ENCODE measurements around the gene PVR. TPM values are rescaled to one million over a fixed set of nuclear protein-coding genes. Genes with fewer than 3 reads are reported as not detected.

The PVR gene
- total RNA-seq, 3 donors from 2014 or later: 8.5 to 30.2 (median 22.0) TPM

GRCh38 chr19:44694184-44694579, 50.5 kb downstream of the PVR start:
- H3K4me1 ChIP-seq: no peaks in the 10 kb centered on the region

DNA sequence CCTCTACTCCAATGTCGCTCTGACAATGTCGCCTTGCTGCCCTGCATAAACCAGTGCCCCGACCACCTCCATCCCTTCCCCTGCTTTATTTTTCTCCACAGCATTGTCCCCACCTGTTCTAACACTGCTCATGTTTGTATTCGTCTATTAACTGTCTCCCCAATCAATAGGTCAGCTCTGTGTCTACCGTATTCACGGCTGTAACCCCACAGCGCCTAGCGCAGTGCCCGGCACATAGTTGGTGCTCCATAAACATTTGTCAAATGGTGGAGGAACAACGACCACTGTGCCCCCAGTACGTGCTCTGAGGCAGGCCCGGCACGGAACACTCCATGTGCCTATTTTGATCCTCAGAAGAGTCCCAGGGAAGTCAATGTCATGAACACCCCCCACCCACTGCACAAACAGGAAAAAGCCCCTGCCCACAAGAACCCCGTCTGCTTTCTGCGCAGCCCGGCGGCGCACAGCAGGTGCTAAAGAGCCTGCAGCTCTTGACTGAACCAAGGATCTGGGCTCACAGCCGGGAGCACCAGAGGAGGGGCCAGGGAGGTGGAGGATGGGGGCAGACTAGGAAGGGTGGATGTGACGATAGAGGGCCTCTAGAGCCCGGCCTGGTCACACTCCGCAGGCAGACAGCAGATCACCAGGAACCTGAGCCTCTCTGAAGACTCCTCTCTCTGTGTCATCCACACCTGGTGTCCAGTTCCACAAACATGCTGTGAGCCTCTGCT, 53.4 kb downstream of the PVR start:
- Histone ChIP-seq H3K27me3 (no peaks in the 10 kb centered on the region), H3K27ac (no peak overlapping the region), H3K9me3 (no peaks in the 10 kb centered on the region), H3K36me3 (no peaks in the 10 kb centered on the region), H3K4me3 (no peak overlapping the region), H3K4me1 (no peaks in the 10 kb centered on the region)
- intact Hi-C loops (cut with DNase I; ENCODE audit: low total_unique reads): no loop called here
- no peak for TF ChIP-seq POLR2A (IDR thresholded peaks at IDR 0.05)
- no peak for TF ChIP-seq POLR2AphosphoS5 (IDR thresholded peaks at IDR 0.05)
- TF ChIP-seq, protein P1, sequence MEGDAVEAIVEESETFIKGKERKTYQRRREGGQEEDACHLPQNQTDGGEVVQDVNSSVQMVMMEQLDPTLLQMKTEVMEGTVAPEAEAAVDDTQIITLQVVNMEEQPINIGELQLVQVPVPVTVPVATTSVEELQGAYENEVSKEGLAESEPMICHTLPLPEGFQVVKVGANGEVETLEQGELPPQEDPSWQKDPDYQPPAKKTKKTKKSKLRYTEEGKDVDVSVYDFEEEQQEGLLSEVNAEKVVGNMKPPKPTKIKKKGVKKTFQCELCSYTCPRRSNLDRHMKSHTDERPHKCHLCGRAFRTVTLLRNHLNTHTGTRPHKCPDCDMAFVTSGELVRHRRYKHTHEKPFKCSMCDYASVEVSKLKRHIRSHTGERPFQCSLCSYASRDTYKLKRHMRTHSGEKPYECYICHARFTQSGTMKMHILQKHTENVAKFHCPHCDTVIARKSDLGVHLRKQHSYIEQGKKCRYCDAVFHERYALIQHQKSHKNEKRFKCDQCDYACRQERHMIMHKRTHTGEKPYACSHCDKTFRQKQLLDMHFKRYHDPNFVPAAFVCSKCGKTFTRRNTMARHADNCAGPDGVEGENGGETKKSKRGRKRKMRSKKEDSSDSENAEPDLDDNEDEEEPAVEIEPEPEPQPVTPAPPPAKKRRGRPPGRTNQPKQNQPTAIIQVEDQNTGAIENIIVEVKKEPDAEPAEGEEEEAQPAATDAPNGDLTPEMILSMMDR (IDR thresholded peaks at IDR 0.05): no peak
- DNase-seq (ENCODE audit: low spot score in 2 of 2): no peak

More at GRCh38 chr19:44694184-44694579, 50.5 kb downstream of the PVR start:
- intact Hi-C loops (cut with DNase I; ENCODE audit: low total_unique reads): no loop called here
- no peaks in the 10 kb centered on the region for H3K36me3 ChIP-seq
- no peak for DNase-seq (ENCODE audit: low spot score in 2 of 2)
- peak overlapping the region in 1 of 2 donors; percentile 48 for H3K27ac ChIP-seq
- H3K9me3 ChIP-seq: no peaks in the 10 kb centered on the region
- TF ChIP-seq, protein P1 (IDR thresholded peaks at IDR 0.05): no peak
- TF ChIP-seq POLR2A (IDR thresholded peaks at IDR 0.05): no peak
- no peak for TF ChIP-seq POLR2AphosphoS5 (IDR thresholded peaks at IDR 0.05)
- H3K27me3 ChIP-seq: no peaks in the 10 kb centered on the region
- no peak overlapping the region for H3K4me3 ChIP-seq

DNA sequence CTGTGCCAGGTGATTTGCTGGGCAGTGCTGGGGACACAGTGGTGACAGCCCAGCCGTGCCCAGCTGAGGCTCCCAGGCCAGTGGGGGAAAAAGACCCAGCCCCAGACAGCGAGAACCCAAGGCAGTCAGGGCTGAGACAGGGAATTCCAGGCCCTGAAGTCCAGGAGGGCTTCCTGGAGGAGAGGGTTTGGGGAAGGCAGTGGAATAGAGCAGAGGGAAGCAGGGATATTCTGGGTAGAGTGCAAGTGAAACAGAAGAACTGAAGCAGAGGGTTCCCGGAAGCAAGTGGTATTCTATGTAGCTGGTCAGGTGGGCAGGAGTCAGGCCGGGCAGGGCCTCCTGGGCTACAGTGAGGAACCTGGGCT, 53.9 kb downstream of the PVR start:
- H3K27ac ChIP-seq: no peak overlapping the region
- TF ChIP-seq POLR2AphosphoS5 (IDR thresholded peaks at IDR 0.05): no peak
- no peak for TF ChIP-seq POLR2A (IDR thresholded peaks at IDR 0.05)
- TF ChIP-seq, protein P1 (IDR thresholded peaks at IDR 0.05): no peak

DNA sequence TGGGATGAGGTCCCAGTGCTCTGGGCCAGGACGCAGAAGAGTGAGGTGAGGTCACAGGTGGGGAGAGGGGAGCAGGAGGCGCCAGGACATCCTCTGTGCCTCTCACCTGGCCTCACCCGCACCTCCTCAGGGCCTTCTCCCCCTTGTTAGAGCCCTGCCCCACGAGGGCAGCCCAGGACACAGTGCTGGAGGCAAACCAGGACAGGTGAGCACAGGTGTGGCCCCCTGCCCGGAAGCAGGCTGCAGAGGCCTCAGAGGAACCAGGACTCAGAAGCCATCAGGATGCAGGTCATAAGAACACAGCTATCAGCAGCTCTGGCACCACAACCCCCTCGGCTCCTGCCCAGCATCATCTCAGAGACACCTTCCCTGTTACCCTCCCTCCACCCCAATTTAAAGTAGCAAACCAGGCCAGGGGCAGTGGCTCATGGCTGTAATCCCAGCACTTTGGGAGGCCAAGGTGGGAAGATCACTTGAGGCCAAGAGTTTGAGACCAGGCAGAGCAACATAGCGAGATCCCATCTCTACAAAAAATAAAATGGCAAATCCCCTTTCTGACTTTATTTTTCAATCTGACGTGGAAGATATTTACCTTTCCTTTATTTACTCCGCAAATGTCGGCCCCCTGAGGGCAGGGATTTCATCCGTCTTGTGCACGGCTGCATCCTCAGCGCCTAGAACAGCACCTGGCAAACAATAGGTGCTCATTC, 54.9 kb downstream of the PVR start, which contains the start of gene CEACAM16:
Gene CEACAM16, plus strand, starts transcription at position 660 of the 710 bp plus-strand sequence. CDS start 2,306 bp downstream, outside the sequence.
- H3K36me3 ChIP-seq: no peaks in the 10 kb centered on the region
- TF ChIP-seq, protein P1 (IDR thresholded peaks at IDR 0.05): no peak
- TF ChIP-seq POLR2AphosphoS5 (IDR thresholded peaks at IDR 0.05): no peak

More for the DNA sequence above, 53.9 kb downstream of the PVR start:
- no peak for DNase-seq (ENCODE audit: low spot score in 2 of 2)
- no peaks in the 10 kb centered on the region for H3K36me3 ChIP-seq
- no peaks in the 10 kb centered on the region for H3K27me3 ChIP-seq
- no peaks in the 10 kb centered on the region for H3K9me3 ChIP-seq
- no peak overlapping the region for H3K4me3 ChIP-seq
- no peaks in the 10 kb centered on the region for H3K4me1 ChIP-seq
- intact Hi-C loops (cut with DNase I; ENCODE audit: low total_unique reads): no loop called here

GRCh38 chr19:44700547-44700946, 56.8 kb downstream of the PVR start:
- Histone ChIP-seq H3K27me3 (no peaks in the 10 kb centered on the region), H3K36me3 (no peaks in the 10 kb centered on the region), H3K4me3 (no peak overlapping the region), H3K27ac (no peak overlapping the region), H3K4me1 (no peaks in the 10 kb centered on the region), H3K9me3 (no peaks in the 10 kb centered on the region)
- intact Hi-C loops (cut with DNase I; ENCODE audit: low total_unique reads): no loop called here
- TF ChIP-seq POLR2A (IDR thresholded peaks at IDR 0.05): no peak
- no peak for TF ChIP-seq POLR2AphosphoS5 (IDR thresholded peaks at IDR 0.05)
- TF ChIP-seq, protein P1 (IDR thresholded peaks at IDR 0.05): no peak
- DNase-seq (ENCODE audit: low spot score in 2 of 2): no peak

More for the DNA sequence above, 54.9 kb downstream of the PVR start, which contains the start of gene CEACAM16:
- DNase-seq (ENCODE audit: low spot score in 2 of 2): no peak
- H3K27ac ChIP-seq: no peak within 1 kb of the TSS
- H3K4me3 ChIP-seq: no peak within 1 kb of the TSS
- intact Hi-C loops (cut with DNase I; ENCODE audit: low total_unique reads): no loop called here
- H3K27me3 ChIP-seq: no peaks in the 10 kb centered on the region
- no peaks in the 10 kb centered on the region for H3K9me3 ChIP-seq
- no peaks in the 10 kb centered on the region for H3K4me1 ChIP-seq

Data from breast epithelium (tissue), 4 donors.